NCI-H1930 (cell line): ENCODE measurements around the gene CRY1.

Source experiments
- DNase-seq, 2 experiments: peaks; one replicate each; lab custom pipeline; 2025; lab: John Stamatoyannopoulos, UW

CRY1 gene

DNA sequence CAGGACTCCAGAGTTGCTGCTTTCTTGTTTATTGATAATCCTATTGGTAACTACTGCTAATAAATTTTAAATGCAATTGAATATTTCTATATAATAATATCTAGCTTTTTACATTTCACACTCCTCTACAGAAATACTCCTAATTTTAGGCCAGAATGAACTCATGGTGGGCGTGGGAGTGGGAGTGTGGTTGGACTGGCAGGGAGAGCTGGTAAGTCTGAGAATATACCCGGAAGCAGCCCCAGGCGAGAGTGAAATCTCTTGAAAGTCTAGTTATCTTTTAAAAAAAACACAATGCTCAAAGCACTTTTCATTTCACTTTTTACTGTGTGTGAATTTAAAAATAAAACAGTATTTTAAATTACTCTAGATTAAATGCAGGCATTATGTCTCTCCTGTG, 132.9 kb downstream of the CRY1 start:
- no peak for DNase-seq

GRCh38 chr12:106957583-106957982, 135.8 kb downstream of the CRY1 start:
- DNase-seq, result no peak

DNA sequence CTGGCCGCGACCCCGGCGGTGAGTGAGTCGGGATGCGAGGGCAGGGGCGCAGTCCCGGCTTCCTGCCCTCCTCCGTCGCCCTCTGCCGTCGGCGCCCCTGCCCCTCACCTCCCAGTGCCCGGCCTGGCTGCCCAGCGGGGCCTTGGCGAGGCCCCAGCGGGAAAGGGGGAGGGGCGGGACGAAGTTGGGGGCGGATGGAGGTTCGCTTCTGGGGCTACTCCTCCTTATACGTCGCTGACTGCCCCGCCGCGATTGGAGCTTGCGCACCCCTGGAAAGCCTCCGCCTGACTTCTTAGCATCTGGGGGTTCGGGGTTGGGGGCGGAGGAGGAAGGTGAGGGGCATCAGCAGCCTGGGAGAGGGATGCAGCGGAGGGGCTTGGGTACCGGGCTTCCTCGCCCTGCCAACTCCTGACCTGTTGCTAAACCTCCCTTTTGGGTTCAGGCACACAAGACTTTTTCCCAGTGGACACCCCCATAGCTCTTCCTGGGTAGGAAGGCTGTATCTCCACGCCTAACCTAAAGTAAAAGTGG, 137.2 kb downstream of the CRY1 start:
- DNase-seq, result no peak

DNA sequence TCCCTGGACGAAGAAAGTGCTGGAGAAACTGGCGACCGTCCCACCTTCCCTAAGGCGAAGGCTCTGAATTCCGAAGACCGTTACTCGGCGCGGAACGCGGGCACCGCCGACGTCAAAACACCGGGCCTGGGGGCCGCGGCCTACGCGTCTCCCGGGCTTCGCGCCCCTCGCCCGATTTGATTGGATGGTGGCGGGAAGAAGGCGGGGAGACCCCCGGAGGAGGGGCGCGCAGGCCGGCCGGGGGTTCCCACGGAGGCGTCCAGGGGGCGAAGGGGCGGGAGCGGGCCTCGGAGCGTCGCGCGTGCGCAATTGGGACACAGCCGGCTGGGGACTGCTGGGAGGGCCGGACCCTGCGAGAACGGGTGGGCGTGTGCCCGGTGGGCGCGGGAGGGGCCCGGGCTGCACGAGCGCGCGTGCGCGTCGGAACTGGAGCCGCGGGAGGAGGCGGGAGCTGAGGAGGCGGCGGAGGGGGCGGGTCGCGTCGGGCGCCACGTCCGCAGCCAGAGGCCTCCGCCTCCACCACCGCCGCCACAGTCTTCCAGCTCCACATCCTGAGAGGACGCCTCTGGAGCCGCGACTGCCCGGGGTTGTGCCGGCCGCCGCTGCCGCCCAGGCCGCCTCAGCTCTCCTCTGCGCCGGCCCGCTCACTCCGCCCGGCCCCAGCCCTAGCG, 137.8 kb downstream of the CRY1 start, which contains the start of gene TMEM263:
Gene TMEM263 (plus strand): TSS at position 531 of the 671 bp plus-strand sequence. CDS start 11,210 bp downstream, outside the sequence.
- peak; percentile 95 for DNase-seq

DNA sequence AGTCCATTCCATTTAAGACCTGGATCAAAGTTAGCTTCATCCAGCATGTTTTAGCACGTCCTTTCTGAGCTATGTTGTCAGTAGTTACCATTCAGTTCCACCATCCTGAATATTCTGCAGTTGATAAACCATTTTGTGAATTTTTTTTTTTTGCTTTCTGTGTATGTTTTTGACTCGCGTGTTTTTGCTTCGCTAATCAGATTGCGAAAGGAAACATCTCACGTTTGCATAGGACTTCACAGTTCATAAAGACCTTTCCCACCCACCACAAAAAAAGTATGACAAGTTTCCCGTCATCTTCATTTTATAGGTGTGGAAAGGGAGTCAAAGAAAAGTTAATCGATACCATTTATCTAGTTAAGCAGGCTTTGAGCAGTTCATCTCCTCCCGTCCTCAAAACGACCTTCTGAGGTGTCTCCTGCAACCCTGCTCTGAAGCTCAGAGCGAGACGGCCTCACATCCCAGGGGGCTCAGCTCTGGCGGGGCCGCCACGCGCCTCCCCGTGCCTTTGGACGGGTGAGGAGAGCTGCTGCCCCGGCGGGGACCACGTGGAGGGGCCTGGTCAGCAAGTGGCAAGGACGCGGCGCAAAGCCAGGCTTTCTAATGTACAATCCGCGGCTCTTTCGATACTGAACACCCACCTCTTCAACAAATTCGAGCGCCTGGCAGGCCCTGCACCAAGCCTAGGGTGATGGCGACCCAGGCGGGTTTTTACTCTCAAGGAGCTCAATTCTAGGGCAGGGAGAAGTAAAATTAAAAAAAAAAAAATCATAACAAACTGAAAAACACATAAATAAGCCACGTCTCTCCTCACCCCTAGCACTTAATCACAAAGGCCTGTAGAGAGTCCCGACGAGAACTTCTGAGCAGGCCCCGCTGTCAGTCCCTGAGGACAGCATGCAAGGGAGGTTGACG, 138.6 kb downstream of the CRY1 start:
- no peak for DNase-seq

DNA sequence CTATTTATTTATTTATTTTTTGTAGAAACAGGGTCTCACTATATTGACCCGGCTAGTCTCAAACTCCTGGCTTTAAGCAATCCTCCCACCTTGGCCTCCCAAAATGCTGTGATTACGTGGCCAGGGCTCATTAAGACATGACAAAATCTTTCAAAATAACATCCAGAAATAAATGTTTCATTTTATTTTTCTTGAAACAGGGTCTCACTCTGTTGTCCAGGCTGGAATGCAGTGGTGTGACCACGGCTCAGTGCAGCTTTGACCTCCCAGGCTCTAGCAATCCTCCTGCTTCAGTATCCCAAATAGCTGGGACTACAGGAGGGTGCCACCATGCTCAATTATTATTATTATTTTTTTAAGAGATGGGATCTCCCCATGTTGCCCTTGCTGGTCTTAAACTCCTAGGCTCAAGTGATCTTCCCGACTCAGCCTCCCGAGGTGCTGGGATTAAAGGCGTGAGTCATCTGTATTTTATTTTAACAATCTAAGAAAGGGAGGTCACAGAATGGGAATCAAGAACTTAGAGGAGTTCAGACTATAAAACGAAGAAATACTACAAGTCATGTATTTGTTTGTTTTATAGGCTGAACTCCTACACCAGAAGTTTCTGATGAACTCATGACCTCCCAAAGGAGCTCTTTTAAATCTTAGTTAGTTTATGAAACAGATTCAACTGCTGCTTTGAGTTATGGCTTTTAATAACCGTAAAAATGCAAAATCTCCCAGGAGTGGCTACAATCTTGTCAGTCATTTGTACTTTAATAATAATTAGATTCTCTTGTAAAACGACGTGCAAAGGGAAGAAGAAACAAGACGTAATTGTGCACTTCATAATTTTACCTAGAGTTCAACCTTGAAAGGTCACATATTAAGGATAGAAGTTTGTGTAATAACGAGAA, 139.7 kb downstream of the CRY1 start:
- no peak for DNase-seq

GRCh38 chr12:106950591-106950990, 142.8 kb downstream of the CRY1 start:
- no peak for DNase-seq

GRCh38 chr12:106947461-106947860, 145.9 kb downstream of the CRY1 start:
- DNase-seq, result no peak

DNA sequence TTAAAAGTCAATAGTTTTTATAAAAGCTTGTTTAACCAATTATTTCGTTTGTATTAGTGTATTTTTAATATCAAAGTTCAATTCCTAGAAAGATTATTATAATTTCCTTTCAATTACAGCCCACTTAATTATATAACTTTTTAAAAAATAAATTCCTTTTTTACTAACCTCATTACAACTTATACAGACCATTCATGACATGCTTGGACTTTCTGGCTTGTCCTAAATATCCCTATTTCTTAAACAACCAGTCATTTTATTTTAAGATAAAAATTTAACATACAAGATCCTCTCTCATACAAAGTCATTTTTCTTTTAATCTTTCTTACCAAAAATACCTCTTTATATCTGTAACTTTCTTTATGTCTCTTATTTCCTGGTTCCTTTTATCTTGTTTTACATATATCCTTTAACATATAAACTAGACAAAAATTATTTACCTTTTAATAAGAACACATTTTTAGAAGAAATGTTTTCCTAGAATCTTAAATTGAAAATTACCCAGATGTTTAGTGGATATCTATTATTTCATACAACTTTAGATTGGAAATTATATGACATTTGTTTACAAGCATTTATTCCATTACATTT, 148.0 kb downstream of the CRY1 start:
- no peak for DNase-seq

- no peak for DNase-seq
These were observed 150.6 kb downstream of the CRY1 start for GRCh38 chr12:106942775-106943174.

DNA sequence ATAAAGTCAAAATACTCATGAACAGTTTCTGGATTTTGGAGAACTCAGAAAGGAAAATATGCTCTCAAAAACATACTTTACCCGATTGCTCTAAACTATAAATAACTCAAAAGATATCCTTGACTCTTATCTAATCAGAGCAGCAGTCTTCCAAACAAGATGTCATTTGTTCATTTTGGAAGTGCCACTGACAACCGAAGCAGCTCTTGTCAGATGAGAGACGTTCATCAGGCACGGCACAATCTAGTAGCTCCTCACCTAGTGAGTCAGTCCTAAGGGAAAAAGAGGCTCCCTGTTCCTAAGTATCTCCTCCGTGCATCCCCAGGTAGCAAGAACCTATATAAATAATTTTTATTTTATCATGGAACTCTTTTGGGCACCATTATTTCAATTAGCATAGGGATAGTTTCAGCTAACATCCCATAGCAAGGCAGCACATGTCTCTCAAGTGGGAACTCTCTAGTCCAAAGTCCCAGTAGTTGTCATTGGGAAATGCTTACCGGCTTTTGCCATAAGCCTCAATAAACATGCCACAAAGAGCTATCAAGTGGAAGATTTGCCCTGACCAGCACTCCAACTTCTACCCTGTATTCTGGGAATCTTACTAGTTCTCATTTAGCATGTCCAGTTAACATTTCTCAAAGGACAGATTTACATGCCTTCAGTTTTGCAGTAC, 151.7 kb downstream of the CRY1 start:
- no peak for DNase-seq
